HCT116 (cell line): ENCODE measurements around the gene CACNG1. TPM values are rescaled to one million over a fixed set of nuclear protein-coding genes. Genes with fewer than 3 reads are reported as not detected.

Experiments
- ATAC-seq: fragments of 200-7000 bp; cut with Tn5 transposase; 2 replicates; pipeline ENCODE4 v1.9.1; 2020; ENCODE audit warnings: mild to moderate bottlenecking, moderate library complexity
- BruUV-seq: library from RNA; stranded (reverse); fragments of 400-500 nt; replicated peaks from 2 replicates; lab custom pipeline; 2021; lab: Mats Ljungman, UMichigan
- CTCF ChIA-PET: fragments of 300-600 bp; sonication (Branson Sonifier 250); formaldehyde crosslinking; loops from one replicate; lab custom pipeline; 2021; ENCODE audit warnings: antibody characterized with exemption; lab: Charles Lee
- POLR2A ChIA-PET: fragments of 300-600, 350-600 bp; sonication (Branson Sonifier 250); formaldehyde crosslinking; loops from one replicate; lab custom pipeline; 2021; ENCODE audit warnings: antibody characterized with exemption; lab: Charles Lee
- RAD21 ChIA-PET, 2 experiments: fragments of 300-600 bp; sonication (Branson Sonifier 250); formaldehyde crosslinking; loops; one replicate each; lab custom pipeline; 2023; ENCODE audit warnings: low total read pairs in 2 of 2; ENCODE audit not compliant: uncharacterized antibody in 2 of 2, unreplicated experiment in 2 of 2, low non-redundant PET in 1 of 2; lab: Charles Lee
- DNase-seq: peaks from one replicate; pipeline ENCODE4 v3.0.0-alpha.2; 2010; ENCODE audit warnings: low read depth, low spot score
- H2AFZ ChIP-seq: fragments of 200-600 bp; shearing (Covaris generic), sonication (generic); 2 replicates; pipeline ENCODE4 v1.6.1; 2017; ENCODE audit warnings: low read depth, mixed run types, mixed read lengths, antibody characterized with exemption, low read length; ENCODE audit not compliant: poor library complexity, severe bottlenecking
- H3K27ac ChIP-seq: 2 replicates; pipeline ENCODE4 v1.5.1; 2012; ENCODE audit warnings: low read depth, low read length
- H3K27me3 ChIP-seq: fragments of 200-600 bp; sonication (generic); 2 replicates; pipeline ENCODE4 v1.6.1; 2016; ENCODE audit warnings: mixed run types, low read length, mixed read lengths; ENCODE audit not compliant: insufficient read depth
- H3K36me3 ChIP-seq, 2 experiments: fragments of 200-500 bp in 1 of 2; fragments of 200-600 bp in 1 of 2; sonication (Bioruptor generic) in 1 of 2; sonication (generic) in 1 of 2; 2 replicates each; pipeline versions ENCODE4 v1.5.1 to v1.6.1; 2014 to 2016; ENCODE audit warnings: low read length in 2 of 2, inconsistent platforms in 1 of 2, mixed read lengths in 1 of 2, mixed run types in 1 of 2; ENCODE audit not compliant: insufficient read depth in 2 of 2, control insufficient read depth in 1 of 2
- H3K4me1 ChIP-seq, 2 experiments: fragments of 200-600 bp in 1 of 2; sonication (generic) in 1 of 2; 2 replicates each; pipeline versions ENCODE4 v1.5.1 to v1.6.1; 2012 to 2017; ENCODE audit warnings: low read length in 2 of 2, inconsistent platforms in 1 of 2, mild to moderate bottlenecking in 1 of 2, mixed read lengths in 1 of 2, mixed run types in 1 of 2, moderate library complexity in 1 of 2; ENCODE audit not compliant: insufficient read depth in 2 of 2, control insufficient read depth in 1 of 2
- H3K4me2 ChIP-seq: fragments of 200-600 bp; sonication (generic); 2 replicates; pipeline ENCODE4 v1.6.1; 2017; ENCODE audit warnings: mixed run types, low read length, mixed read lengths
- H3K4me3 ChIP-seq, 2 experiments: fragments of 200-600 bp in 1 of 2; sonication (generic) in 1 of 2; replicated peaks in 1 of 2; 2 replicates each; pipeline ENCODE4 v1.5.1; 2011 to 2016; ENCODE audit warnings: low read length in 2 of 2, control low read depth in 1 of 2, low read depth in 1 of 2, mild to moderate bottlenecking in 1 of 2, mixed read lengths in 1 of 2, mixed run types in 1 of 2
- H3K79me2 ChIP-seq: fragments of 200-600 bp; sonication (generic); 2 replicates; pipeline ENCODE4 v1.6.1; 2017; ENCODE audit warnings: mild to moderate bottlenecking, mixed run types, low read length, moderate library complexity, mixed read lengths; ENCODE audit not compliant: insufficient read depth
- H3K9ac ChIP-seq: fragments of 200-600 bp; sonication (generic); 2 replicates; pipeline ENCODE4 v1.6.1; 2016; ENCODE audit warnings: low read length, mixed read lengths
- H3K9me2 ChIP-seq: fragments of 200-600 bp; sonication (generic), shearing (Covaris generic); 2 replicates; pipeline ENCODE4 v1.6.1; 2017; ENCODE audit warnings: mixed run types, mild to moderate bottlenecking, moderate library complexity; ENCODE audit not compliant: insufficient read depth
- H3K9me3 ChIP-seq, 2 experiments: fragments of 200-500 bp in 1 of 2; fragments of 200-600 bp in 1 of 2; sonication (Bioruptor generic) in 1 of 2; sonication (generic) in 1 of 2; 2 replicates each; pipeline ENCODE4 v1.6.1; 2014 to 2017; ENCODE audit warnings: low read length in 2 of 2, mixed read lengths in 2 of 2, inconsistent platforms in 1 of 2, low read depth in 1 of 2, mild to moderate bottlenecking in 1 of 2, mixed run types in 1 of 2, moderate library complexity in 1 of 2; ENCODE audit not compliant: control insufficient read depth in 1 of 2, insufficient read depth in 1 of 2
- H4K20me1 ChIP-seq: fragments of 200-600 bp; sonication (generic), shearing (Covaris generic); 2 replicates; pipeline ENCODE4 v1.6.1; 2017; ENCODE audit warnings: mixed run types, mild to moderate bottlenecking, moderate library complexity; ENCODE audit not compliant: insufficient read depth
- CBX3 ChIP-seq: IDR thresholded peaks from 2 replicates; pipeline ENCODE4 v1.6.1; 2012; ENCODE audit warnings: low read depth
- CEBPB ChIP-seq: IDR thresholded peaks from 2 replicates; pipeline ENCODE4 v1.6.1; 2012; ENCODE audit warnings: low read depth
- EGR1 ChIP-seq: IDR thresholded peaks from 2 replicates; pipeline ENCODE4 v1.6.1; 2012; ENCODE audit warnings: low read depth
- EZH2phosphoT487 ChIP-seq: fragments of 200-600 bp; IDR thresholded peaks from 2 replicates; pipeline ENCODE4 v1.6.1; 2018; ENCODE audit warnings: antibody characterized with exemption, borderline replicate concordance
- FOSL1 ChIP-seq: IDR thresholded peaks from 2 replicates; pipeline ENCODE4 v1.6.1; 2012; ENCODE audit warnings: low read depth
- JUND ChIP-seq: IDR thresholded peaks from 2 replicates; pipeline ENCODE4 v1.6.1; 2012
- SIN3A ChIP-seq: IDR thresholded peaks from 2 replicates; pipeline ENCODE4 v1.6.1; 2012; ENCODE audit warnings: low read depth
- SP1 ChIP-seq: IDR thresholded peaks from 2 replicates; pipeline ENCODE4 v1.6.1; 2012; ENCODE audit warnings: low read depth
- SRF ChIP-seq: IDR thresholded peaks from 2 replicates; pipeline ENCODE4 v1.6.1; 2012; ENCODE audit warnings: low read depth
- TCF7L2 ChIP-seq: IDR thresholded peaks from 2 replicates; pipeline ENCODE4 v1.7.0; 2011; ENCODE audit warnings: borderline replicate concordance, inconsistent platforms; ENCODE audit not compliant: insufficient read depth, insufficient read length; ENCODE audit errors: extremely low read depth
- intact Hi-C: fragments of 100-400 bp; cut with micrococcal nuclease; formaldehyde crosslinking; loops from 2 replicates; pipeline ENCODE4 v1.10.0; 2022
- total RNA-seq: library from RNA; stranded (reverse); gene quantifications from one replicate; pipeline ENCODE4 v1.2.1, GENCODE V29; 2021; ENCODE audit not compliant: unreplicated experiment
- TF ChIP-seq, protein P1 (sequence below), 3 experiments: fragments of 200-600 bp in 1 of 3; sonication (generic) in 1 of 3; IDR thresholded peaks in 2 of 3; conservative IDR thresholded peaks in 1 of 3; 2 replicates each; pipeline ENCODE4 v1.5.1; 2012 to 2017; ENCODE audit warnings: low read depth in 2 of 3, low read length in 2 of 3, antibody characterized with exemption in 1 of 3, borderline replicate concordance in 1 of 3, control low read depth in 1 of 3, mild to moderate bottlenecking in 1 of 3, mixed read lengths in 1 of 3, mixed run types in 1 of 3, moderate library complexity in 1 of 3; ENCODE audit not compliant: insufficient read depth in 1 of 3
- TF ChIP-seq, protein P2 (sequence below): IDR thresholded peaks from 2 replicates; pipeline ENCODE4 v1.6.1; 2011; ENCODE audit warnings: mild to moderate bottlenecking, low read length, moderate library complexity; ENCODE audit not compliant: insufficient replicate concordance; ENCODE audit errors: extremely low read depth
- TF ChIP-seq, protein P3 (sequence below): IDR thresholded peaks from 2 replicates; pipeline ENCODE4 v1.6.1; 2012; ENCODE audit warnings: low read depth
- TF ChIP-seq, protein P4 (sequence below): IDR thresholded peaks from 2 replicates; pipeline ENCODE4 v1.6.1; 2012

CACNG1 gene
- total RNA-seq, 1 experiment from 2014 or later: not detected

DNA sequence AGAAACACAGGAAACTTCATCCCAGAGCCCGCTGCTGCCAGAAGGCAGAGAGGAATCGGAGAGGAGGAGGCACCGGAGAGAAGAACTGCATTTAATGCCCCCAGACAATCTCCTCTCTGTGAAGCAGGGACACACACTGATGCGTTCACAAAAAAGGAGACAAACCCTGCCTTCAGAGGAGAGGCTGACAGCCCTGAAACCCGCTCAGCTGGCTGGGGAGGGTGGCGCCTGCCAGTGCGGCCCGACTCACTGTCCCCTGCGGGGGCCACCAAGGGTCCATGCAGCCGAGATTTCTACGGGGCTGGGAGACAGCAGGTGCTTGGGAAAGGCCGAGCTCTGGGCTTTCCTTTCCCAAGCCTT is 21.9 kb upstream of the CACNG1 start:
- TF ChIP-seq SP1 (no peak), TCF7L2 (no peak), SIN3A (no peak), CBX3 (no peak), EZH2phosphoT487 (no peak), SRF (no peak)
- BruUV-seq: no TSS peak
- Histone ChIP-seq H3K9me2 (no peaks in the 10 kb centered on the region), H3K27ac (no peak overlapping the region), H3K4me1 (peaks cover 0 to 10% of the 10 kb centered on the region in 2 experiments; a peak in 2 of 4 replicates), H3K79me2 (no peaks in the 10 kb centered on the region), H3K9ac (no peak overlapping the region), H4K20me1 (no peaks in the 10 kb centered on the region), H3K36me3 (no peaks in the 10 kb centered on the region), H2AFZ (no peak overlapping the region), H3K4me3 (no peak overlapping the region), H3K27me3 (no peaks in the 10 kb centered on the region), H3K9me3 (no peaks in the 10 kb centered on the region), H3K4me2 (no peak overlapping the region)
- intact Hi-C loops: no loop called here
- no peak for DNase-seq
- CTCF ChIA-PET: no interaction called here
- RAD21 ChIA-PET: no interaction called here
- POLR2A ChIA-PET: no interaction called here
- no peak for ATAC-seq

DNA sequence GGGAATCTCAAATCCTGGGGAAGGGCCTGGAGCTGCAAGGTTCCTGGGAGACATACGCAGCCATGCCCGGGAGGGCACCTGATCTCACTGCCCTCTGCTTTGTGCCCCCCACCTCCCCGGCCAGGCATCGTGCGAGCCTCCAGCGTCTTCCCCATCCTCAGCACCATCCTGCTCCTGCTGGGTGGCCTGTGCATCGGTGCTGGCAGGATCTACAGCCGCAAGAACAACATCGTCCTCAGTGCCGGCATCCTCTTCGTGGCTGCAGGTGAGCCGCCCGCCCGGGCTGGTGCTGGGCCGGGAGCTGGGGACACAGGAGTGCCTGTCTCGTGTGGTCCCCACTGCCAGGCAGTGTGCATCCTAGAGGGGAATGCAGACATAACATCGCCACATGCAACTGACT is 19.6 kb upstream of the CACNG1 start:
- no peak overlapping the region for H3K4me2 ChIP-seq
- no peak overlapping the region for H3K9ac ChIP-seq
- H3K9me3 ChIP-seq: no peaks in the 10 kb centered on the region
- ATAC-seq (no peak), DNase-seq (no peak)
- H2AFZ ChIP-seq: no peak overlapping the region
- ChIA-PET POLR2A (no interaction called here), CTCF (no interaction called here), RAD21 (no interaction called here)
- H3K27me3 ChIP-seq: no peaks in the 10 kb centered on the region
- H3K79me2 ChIP-seq: no peaks in the 10 kb centered on the region
- H3K4me3 ChIP-seq: no peak overlapping the region
- no peaks in the 10 kb centered on the region for H4K20me1 ChIP-seq
- peaks cover 0 to 10% of the 10 kb centered on the region in 2 experiments; a peak in 2 of 4 replicates for H3K4me1 ChIP-seq
- no peaks in the 10 kb centered on the region for H3K36me3 ChIP-seq
- no peaks in the 10 kb centered on the region for H3K9me2 ChIP-seq
- BruUV-seq: no TSS peak
- intact Hi-C loops: no loop called here
- H3K27ac ChIP-seq: no peak overlapping the region
- TF ChIP-seq FOSL1 (no peak), CEBPB (no peak), SRF (no peak), JUND (no peak), EGR1 (no peak), EZH2phosphoT487 (no peak)
- TF ChIP-seq, protein P1, sequence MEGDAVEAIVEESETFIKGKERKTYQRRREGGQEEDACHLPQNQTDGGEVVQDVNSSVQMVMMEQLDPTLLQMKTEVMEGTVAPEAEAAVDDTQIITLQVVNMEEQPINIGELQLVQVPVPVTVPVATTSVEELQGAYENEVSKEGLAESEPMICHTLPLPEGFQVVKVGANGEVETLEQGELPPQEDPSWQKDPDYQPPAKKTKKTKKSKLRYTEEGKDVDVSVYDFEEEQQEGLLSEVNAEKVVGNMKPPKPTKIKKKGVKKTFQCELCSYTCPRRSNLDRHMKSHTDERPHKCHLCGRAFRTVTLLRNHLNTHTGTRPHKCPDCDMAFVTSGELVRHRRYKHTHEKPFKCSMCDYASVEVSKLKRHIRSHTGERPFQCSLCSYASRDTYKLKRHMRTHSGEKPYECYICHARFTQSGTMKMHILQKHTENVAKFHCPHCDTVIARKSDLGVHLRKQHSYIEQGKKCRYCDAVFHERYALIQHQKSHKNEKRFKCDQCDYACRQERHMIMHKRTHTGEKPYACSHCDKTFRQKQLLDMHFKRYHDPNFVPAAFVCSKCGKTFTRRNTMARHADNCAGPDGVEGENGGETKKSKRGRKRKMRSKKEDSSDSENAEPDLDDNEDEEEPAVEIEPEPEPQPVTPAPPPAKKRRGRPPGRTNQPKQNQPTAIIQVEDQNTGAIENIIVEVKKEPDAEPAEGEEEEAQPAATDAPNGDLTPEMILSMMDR (IDR thresholded peaks at IDR 0.05 in 2 of 3, conservative IDR thresholded peaks at IDR 0.05 in 1 of 3; ENCODE audit: borderline replicate concordance in 1 of 3, insufficient read depth in 1 of 3, low read depth in 2 of 3, low read length in 2 of 3): no peak
- TF ChIP-seq, protein P2, sequence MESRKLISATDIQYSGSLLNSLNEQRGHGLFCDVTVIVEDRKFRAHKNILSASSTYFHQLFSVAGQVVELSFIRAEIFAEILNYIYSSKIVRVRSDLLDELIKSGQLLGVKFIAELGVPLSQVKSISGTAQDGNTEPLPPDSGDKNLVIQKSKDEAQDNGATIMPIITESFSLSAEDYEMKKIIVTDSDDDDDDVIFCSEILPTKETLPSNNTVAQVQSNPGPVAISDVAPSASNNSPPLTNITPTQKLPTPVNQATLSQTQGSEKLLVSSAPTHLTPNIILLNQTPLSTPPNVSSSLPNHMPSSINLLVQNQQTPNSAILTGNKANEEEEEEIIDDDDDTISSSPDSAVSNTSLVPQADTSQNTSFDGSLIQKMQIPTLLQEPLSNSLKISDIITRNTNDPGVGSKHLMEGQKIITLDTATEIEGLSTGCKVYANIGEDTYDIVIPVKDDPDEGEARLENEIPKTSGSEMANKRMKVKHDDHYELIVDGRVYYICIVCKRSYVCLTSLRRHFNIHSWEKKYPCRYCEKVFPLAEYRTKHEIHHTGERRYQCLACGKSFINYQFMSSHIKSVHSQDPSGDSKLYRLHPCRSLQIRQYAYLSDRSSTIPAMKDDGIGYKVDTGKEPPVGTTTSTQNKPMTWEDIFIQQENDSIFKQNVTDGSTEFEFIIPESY: no peak
- TF ChIP-seq, protein P3, sequence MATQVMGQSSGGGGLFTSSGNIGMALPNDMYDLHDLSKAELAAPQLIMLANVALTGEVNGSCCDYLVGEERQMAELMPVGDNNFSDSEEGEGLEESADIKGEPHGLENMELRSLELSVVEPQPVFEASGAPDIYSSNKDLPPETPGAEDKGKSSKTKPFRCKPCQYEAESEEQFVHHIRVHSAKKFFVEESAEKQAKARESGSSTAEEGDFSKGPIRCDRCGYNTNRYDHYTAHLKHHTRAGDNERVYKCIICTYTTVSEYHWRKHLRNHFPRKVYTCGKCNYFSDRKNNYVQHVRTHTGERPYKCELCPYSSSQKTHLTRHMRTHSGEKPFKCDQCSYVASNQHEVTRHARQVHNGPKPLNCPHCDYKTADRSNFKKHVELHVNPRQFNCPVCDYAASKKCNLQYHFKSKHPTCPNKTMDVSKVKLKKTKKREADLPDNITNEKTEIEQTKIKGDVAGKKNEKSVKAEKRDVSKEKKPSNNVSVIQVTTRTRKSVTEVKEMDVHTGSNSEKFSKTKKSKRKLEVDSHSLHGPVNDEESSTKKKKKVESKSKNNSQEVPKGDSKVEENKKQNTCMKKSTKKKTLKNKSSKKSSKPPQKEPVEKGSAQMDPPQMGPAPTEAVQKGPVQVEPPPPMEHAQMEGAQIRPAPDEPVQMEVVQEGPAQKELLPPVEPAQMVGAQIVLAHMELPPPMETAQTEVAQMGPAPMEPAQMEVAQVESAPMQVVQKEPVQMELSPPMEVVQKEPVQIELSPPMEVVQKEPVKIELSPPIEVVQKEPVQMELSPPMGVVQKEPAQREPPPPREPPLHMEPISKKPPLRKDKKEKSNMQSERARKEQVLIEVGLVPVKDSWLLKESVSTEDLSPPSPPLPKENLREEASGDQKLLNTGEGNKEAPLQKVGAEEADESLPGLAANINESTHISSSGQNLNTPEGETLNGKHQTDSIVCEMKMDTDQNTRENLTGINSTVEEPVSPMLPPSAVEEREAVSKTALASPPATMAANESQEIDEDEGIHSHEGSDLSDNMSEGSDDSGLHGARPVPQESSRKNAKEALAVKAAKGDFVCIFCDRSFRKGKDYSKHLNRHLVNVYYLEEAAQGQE: no peak
- TF ChIP-seq, protein P4, sequence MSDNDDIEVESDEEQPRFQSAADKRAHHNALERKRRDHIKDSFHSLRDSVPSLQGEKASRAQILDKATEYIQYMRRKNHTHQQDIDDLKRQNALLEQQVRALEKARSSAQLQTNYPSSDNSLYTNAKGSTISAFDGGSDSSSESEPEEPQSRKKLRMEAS: no peak
